Activated effector memory CD4-positive, alpha-beta T cell treated with anti-CD3 and anti-CD28 coated beads, Interleukin-2, amount 50 U/mL, for 16 hours (primary cell): ENCODE data around the gene MRPL21.

Experiments used
- DNase-seq: peaks from one replicate; pipeline ENCODE4 v3.0.0-alpha.2; 2020

The MRPL21 gene

DNA sequence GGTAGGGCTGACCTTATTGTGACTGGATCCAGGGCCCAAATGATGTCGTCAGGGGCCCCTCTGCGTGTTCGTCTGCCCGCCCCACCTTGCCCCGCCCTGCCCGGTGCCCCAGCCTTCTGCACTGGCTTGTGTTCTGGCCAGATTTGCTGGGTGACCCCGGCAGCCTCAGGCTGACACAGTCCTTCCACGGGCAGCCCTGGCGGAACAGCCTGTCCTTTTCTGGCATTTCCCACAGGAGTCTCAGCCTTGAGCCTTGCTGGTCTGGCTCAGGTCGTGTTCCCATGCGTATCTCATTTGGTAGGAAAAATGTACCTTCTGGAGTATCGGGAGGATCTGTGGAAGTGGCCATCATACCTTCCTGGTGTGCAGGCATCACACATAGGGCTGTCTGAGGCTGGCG lies 31.0 kb upstream of the MRPL21 start:
- no peak for DNase-seq

DNA sequence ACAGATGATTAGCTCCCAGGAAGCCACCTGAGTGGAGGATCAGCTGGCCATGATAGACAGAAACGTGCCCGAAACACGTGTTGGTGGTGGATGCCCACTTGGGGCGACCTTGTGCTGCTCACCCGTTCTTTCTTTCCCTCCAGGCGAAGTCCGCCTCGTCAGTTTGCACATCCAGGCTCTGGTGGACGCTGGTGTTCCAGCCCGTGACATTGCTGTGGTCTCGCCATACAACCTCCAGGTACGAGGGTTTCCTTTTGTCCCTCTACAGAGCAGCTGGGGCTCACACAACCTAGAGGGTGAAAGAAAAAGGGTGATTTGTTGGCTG lies 30.7 kb upstream of the MRPL21 start:
- DNase-seq, result no peak

DNA sequence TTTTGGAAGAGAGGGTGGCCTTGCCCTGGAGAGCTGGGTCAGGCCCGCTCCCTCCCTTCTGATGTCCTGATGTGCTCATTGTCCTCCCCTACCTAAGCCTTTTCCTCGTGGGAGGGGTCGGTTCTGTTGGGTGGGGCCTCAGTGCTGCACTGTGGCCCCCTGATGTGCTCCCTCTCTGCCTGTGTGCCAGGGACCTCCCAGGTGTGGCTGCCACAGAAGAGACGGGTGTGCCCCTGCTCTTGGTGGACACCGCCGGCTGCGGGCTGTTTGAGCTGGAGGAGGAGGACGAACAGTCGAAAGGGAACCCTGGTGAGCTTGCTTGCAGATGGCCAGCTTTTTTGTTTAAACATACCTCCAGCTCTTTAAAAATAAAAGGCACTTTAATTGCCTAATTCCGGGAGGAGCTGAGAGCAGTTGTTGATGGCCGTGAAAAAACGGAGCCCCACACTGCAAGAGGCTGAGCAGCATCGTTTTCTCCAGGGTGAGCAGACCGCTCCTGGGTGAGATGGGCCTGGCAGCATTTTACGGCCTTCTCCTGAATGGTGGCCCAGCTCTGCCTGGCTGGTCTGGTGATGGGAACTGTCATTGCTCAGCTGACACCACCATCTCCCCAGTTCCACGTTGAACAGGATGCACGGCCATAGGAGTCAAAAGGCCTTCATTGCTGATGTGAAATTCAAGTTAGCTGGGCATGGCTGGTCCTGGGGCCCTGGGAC lies 30.1 kb upstream of the MRPL21 start:
- no peak for DNase-seq

DNA sequence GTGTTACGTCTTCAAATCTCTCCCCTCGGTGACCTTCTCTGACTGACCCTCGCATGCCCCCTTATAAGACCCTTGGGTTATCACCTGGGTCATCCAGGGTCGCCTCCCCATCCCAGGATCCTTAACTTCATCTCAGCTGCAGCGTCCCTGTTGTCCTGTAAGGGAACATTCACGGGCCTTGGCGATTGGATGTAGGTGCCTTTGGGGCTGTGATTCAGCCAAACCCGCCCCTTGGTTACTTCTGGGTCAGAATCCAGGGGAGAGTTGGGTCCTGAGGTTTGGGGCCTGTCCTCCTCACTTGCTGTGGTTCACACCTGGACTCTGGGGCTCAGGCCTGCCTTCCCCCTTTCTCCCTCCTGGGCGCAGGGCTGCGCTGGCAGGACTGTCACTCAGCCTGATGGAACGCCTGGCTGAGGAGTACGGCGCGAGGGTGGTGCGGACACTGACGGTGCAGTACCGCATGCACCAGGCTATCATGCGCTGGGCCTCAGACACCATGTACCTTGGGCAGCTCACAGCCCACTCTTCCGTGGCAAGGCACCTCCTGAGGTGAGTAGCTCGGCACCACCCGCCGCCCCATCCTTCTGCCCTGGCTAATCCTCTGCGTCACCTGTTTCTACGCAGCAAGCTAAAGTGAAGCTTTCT lies 29.4 kb upstream of the MRPL21 start:
- no peak for DNase-seq

DNA sequence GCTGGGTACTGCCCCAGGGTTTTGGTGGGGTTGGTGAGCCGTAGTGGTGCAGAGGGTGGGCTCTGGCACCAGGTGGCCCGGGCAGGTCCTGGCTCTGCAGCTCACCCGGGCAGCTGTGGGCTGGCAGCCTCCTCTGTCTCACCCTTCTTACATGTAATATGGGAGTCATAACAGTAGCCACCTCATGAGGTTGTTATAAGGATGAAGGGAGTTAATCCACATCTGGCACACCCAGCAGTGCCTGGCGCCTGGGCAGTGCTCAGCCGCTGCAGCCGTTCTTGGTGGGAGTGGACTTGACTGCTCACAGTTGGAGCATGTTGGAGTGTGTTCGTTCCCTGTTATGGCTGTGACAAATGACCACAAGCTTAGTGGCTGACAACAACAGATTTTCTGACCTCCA lies 28.7 kb upstream of the MRPL21 start:
- DNase-seq, result no peak

DNA sequence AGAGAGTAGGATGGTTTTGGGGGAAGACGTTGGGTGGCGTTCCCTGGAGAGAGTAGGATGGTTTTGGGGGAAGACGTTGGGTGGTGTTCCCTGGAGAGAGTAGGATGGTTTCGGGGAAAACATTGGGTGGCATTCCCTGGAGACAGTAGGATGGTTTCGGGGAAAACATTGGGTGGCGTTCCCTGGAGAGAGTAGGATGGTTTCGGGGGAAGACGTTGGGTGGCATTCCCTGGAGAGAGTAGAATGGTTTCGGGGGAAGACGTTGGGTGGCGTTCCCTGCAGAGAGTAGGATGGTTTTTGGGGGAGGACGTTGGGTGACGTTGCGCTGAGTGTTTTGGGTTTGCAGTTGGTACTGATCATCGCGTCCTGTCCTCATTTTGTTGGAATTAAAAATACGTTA lies 28.3 kb upstream of the MRPL21 start:
- no peak for DNase-seq

DNA sequence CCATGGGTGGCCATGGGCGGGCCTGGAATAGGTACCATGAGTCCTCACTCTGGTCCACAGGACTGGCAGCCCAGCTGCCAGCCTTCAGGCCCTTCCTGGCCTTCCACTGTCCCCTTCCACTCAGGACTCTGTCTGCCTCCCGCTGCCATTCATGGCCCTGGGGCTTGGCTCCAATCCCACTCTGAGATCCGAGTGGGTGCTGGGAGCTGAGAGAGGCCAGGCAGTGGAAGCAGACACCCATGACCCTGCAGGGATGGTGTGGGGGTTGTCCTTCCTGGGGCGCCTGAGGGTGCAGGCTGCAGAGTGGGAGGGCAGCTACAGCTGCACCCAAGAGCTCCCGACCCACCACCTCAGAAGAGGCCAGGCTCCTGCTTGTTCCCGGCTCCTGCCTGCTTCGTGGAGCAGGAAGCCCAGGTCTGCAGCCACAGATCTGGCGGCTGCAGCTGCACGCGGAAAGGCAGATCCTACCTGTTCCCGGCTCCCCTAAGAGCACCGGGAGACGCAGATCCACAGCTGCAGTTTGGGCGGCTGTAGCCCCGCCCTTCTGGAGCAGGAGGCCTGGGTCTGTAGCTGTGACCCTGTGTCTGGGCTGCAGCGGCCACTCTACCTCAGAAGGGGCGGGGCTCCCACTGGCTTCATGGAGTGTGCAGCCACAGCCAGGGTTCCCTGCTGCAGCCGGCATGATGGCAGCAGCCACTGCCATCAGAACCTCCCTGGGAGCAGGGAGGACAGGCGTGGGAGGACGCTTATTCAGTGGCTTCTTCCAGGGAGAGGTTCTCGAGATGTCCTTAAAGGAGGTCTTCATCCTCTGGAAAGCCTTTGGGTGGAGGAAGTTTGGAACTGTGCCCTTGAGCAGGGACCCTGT lies 27.6 kb upstream of the MRPL21 start:
- DNase-seq, result no peak

DNA sequence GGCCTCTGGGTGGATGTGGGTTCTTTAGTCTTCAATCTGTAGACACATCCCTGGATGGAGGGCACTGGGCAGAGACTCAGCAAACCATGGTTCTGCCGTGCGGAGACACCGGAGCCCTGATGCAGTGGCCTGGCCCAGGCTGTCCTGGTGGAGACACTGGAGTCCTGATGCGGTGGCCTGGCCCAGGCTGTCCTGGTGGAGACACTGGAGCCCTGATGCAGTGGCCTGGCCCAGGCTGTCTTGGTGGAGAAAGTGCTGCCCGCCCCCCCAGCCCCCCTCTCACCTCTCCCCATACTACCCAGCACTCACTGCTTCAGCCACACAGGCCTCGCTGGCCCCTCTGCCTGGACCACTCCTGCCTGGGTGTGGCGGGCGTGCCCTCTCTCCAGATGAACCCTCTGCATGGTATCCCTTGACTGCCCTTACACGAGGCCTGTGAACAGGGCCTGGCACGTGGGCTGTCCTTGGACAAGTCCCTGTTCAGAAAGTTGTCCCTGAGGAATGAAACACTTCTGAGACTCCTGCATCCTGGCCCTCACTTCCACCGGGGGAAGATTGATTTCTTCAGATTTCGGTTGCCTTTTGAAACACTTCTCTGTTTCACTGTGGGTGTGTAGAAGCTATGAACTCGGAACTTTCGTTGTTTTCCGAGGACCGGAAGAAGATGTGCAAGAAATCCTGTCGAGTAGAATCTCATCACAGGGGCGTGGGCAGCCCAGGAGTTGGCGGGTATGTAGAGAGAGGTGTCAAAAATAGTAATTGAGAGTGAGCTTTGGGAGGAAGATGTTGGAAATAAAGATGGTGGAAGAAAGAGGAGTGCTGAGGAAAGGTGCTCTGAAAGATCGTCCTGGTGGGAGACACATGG lies 26.3 kb upstream of the MRPL21 start:
- no peak for DNase-seq

DNA sequence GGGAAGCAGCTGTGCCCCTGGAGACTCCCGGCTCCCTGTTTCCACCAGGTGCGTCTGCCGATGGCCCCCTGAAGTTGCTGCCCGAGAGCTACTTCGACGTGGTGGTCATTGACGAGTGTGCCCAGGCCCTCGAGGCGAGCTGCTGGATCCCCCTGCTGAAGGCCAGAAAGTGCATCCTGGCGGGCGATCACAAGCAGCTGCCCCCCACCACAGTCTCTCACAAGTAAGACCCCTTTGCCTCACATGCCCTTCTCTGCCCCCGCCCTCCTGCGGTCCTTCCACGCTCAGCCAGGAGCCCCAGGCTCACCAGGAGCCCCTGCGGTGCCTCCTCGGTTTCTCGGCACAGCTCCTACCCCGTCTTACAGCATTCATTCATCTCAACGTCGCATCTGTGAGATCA lies 25.5 kb upstream of the MRPL21 start:
- DNase-seq, result no peak

DNA sequence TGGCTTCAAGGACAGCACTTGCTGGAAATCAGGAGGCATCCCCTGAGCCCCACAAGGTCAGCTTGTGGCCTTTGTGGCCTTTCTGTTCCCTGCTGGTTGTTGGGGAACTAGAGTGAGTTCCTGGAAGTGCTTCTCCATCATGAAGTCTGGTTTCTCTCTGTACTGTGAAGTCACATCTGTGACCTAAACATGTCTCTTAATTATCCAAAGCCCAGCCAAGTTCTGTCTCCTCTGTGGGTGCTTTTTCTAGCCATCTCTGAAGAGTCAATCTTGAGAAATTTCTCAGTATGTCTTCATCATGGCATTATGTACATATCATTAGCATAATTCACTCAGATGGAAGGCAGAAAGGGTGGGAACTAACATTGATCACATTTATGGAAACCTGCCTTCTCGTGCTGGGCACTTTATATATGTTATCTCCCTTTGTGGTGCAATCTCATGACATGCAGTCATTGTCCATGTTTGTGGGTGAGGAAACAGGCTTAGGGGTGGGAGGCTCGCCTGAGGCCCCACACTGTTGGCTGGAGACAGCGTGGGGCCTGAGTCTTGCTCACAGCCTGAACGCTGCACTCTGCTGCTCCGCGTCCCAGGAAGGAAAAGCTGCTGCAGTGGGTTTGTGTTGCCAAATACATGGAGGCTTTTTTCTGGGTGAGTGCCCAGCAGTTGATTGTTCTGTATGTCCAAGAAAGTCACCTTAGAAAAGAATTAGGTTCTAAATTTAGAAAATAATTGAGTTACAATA lies 24.7 kb upstream of the MRPL21 start:
- no peak for DNase-seq

DNA sequence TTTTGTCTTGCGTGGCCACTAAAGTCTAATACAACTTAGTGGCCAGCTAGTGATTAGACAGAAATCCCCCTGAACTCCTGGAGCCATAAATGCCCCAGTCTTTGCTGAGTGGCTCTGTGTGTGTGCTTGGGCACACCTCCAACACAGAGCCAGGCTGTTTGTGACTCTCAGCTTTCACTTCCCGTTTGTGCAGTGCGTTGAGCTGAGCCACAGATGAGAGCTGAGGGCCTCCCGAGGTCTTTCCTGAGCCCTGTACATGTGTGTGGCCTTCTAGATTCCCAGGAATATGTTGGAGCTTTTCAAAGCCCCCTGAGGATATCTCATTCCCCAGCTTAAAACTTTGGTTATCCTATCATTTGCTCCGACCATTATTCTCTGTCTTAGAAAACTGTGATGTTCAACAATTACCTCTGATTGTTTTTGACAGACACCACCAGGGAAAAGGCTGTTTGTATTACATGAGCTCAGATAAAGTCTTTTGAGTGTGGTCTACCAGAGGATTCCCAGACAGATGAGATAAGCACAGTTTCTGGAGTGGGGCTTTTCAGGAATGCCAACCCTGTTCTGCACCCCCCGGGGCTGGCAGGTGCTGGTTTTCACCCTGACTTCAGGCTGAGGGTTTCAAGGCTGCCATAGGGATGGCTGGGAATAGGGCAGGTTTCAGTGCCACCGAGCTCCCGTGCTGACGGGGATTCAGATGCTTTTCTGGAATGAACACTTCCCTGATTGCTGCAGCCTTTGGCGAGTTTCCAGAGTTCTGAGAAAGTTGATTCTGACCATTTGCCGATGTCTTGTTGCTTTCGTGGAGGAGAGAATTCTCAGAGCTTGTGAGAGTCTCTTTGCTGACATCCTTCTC lies 23.9 kb upstream of the MRPL21 start:
- no peak for DNase-seq

DNA sequence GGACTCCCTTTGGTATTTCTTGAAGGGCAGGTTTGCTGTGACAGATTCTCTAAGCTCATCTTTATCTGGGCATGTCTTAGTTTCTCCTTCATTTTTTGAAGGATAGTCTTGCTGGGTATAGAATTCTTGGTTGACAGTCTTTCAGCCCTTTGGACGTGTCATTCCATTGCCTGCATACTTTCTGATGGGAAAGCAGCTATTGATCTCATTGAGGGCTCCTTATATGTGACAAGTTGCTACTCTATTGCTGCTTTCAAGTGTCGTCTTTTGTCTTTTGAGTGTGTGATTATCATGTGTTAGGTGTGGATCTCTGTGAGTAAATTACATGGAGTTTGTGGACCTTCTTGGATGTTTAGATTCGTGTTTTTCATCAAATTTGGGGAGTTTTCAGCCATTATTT lies 22.0 kb upstream of the MRPL21 start:
- no peak for DNase-seq

DNA sequence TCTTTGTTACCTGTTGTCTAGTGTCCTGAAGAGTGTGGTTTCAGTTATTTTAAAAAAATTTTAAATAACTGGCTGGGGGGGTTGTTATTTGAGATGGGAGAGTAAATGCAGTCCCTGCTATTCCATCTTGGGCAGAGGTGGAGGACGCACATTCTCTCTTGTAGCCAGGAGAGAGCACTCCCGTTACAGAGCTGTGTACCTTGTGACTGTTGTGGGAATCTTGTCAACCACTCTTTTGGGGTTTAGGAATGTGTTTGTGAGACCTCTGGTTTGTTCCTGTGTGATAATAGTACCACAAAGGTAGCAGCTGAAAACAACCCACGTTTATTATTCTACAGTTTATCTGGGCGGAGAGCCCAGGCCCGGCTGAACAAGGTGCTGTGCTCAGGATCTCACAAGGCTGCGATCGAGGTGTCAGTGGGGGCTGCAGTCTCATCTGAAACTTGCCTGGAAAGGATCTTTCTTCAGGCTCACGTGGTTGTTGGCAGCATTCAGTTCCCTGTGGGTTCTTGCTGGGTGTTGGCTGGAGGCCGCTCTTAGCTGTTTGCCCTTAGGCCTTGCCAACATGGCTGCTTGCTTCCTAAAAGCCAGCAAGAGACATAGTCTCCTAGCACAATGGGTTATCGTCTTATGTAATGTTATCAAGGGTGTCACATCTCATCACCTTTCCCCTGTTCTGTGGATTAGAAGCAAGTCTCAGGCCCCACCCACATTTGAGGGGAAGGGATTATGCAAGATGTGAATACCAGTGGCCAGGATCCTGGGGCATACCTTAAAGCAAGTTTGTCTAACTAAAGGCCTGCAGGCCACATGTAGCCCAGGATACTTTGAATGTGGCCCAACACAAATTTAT lies 20.7 kb upstream of the MRPL21 start:
- no peak for DNase-seq

DNA sequence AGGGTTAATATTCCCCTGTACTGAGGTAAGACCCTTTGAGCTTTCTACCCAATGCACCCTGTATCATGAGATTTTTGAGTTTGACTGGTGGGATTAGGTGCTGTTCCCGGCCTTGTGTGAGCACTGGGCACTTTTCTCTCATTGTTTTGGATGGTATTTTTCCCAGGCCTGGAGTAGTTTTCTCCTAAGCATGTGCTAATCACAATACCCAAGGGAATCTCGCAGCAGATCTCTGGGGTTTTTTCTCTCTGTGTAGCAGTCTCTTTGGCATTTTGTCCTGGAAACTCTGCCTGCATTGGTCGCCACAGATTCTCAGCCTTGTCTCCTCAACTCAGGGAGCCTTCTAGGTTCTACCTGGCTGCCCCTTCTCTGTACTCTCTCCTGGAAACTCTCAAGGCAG lies 20.0 kb upstream of the MRPL21 start:
- no peak for DNase-seq

DNA sequence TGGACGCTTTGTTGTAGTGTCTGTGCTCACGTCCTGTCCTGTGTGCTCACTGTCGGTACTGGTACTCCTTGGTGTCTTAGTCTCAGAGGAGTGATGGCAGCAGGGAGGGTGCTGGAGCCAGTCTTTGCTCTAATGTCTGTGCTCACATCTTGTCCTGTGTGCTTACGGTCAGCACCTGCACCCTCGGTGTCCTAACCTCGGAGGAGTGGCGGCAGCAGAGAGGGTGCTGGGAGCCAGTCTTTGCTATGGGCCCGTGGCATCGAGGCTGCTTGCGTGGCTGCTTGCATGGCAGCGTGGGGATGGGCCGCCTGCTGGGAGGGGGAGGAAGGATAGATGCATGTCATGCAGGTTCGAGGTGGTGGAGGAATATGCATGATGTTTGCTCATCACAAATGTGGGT lies 12.8 kb upstream of the MRPL21 start:
- DNase-seq, result no peak

DNA sequence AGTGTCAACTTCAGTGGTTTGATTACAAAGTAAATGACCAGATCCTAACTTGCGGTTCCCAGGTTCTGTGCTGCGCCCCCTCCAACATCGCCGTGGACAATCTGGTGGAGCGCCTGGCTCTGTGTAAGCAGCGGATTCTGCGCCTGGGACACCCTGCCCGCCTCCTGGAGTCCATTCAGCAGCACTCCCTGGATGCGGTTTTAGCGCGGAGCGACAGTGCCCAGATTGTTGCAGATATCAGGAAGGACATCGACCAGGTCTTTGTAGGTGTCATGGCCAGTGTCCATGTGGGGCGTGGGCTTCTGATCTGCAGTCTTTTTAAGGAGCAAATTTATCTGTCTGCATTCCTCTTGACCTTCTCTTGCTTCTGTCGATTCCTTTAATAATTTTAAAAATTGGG lies 11.1 kb upstream of the MRPL21 start:
- no peak for DNase-seq

DNA sequence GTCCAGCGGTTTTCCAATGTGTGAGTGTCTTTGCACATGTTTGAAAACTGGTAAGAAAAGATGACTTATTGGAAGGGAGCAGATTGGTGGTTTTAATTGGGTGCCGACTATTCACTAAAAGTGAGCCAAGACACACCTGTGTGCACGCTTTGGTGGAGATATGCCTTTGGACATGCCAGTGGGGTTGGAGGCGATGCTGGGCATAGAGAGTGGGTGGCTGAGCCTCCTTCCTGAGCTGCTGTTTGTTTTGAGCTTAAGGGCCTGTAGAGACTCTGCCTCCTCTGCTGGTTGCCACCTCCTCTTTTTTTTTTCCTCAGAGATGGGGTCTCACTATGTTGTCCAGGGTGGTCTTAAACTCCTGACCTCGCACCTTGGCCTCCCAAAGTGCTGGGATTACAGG lies 9.6 kb upstream of the MRPL21 start:
- DNase-seq, result no peak

DNA sequence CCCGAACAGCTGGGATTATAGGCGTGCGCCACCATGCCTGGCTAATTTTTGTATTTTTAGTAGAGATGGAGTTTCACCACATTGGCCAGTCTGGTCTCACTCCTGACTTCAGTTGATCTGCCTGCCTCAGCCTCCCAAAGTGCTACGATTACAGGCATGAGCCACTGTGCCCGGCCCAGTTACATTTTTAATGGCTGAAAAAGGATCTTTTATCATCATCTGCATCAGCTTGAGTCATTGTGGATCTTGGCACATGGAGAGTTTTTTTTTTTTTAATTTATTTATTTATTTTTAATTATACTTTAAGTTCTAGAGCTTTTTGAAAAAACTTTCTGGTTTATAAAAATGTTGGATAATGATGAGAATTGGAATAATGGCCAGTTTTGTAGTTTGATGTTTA lies 8.6 kb upstream of the MRPL21 start:
- no peak for DNase-seq

DNA sequence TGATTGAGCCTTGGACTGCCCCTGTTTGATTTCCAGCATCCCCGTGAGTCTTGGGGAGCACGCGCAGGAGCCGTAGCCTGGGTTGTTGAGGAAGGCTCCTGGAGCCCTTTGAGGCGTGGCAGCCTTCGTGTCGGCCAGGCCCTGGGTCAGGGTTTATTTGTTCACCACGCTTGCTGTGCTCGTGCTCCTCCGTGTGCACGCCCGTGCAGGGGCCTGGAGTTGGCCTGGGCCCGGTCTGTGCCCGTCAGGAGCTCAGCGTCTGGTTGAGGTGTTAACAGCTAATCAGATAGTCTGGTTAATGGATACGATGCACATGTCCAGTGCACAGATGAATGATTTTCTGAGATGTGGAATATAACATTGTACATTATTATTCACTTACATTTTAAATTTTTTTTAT lies 8.1 kb upstream of the MRPL21 start:
- DNase-seq, result no peak

DNA sequence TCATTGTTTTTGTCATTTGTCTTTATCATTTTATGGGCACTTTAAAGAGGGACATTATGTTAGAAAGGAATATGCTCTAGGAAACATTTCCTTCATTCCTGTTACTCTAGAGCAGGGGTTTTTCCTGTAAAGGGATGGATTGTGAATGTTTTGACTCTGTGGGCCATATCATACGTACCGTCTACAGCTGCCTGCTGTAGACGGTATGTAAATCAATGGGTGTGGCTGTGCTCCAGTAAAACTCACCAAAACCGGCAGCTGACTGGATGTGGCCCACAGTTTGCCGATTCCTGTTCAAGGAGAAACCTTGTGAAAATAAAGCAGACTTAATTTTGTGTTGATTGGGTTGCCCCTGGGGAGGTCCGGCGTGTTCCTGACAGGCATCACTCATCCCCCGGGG lies 7.3 kb upstream of the MRPL21 start:
- no peak for DNase-seq

DNA sequence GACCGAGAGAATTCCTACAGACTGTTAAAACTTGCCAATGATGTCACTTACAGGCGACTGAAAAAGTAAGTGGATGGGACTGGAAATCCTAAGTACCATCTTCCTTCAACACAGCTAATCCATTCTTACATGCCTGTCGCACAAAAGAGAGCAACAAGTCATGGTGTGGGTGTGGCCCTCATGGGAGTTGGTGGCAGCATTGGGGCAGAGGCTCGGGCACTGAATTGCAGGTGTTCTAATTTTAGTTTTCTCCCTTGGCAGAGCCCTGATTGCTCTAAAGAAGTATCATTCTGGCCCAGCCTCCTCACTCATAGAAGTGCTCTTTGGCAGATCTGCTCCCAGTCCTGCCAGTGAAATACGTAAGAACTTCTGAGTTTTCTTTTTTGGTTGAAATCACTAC lies 4.6 kb upstream of the MRPL21 start:
- DNase-seq, result no peak
